ENCODE results near the gene PJA2.

GRCh38 chr5:109350537-109351270 is 59.1 kb downstream of the PJA2 start:
- TF ChIP-seq CTCF (conservative IDR thresholded peaks at IDR 0.05 in 1 of 2, IDR thresholded peaks at IDR 0.05 in 1 of 2; ENCODE audit: extremely low read depth in 1 of 2, insufficient read depth in 1 of 2, low read depth in 1 of 2, low read length in 2 of 2) (no peak), EZH2 (IDR thresholded peaks at IDR 0.05; ENCODE audit: borderline replicate concordance, low read length) (no peak)

All from mammary epithelial cell (primary cell).